Mesothelial cell of epicardium (in vitro differentiated cells): ENCODE data around the gene ZBTB5. TPM values are rescaled to one million over a fixed set of nuclear protein-coding genes. Genes with fewer than 3 reads are reported as not detected.
A peak's percentile ranks its signal among the peaks of the same experiment; 100 is the strongest.

Experiments
- DNase-seq, 2 experiments: peaks; one replicate each; pipeline ENCODE4 v3.0.0; 2021; ENCODE audit warnings: low spot score in 2 of 2; ENCODE audit not compliant: unreplicated experiment in 2 of 2
- H3K27ac Mint-ChIP-seq: 2 replicates; pipeline ENCODE4 v1.8.0; 2021; ENCODE audit warnings: mixed read lengths
- H3K27me3 Mint-ChIP-seq: 2 replicates; pipeline ENCODE4 v1.8.0; 2021; ENCODE audit warnings: low read depth, mixed read lengths
- H3K36me3 Mint-ChIP-seq: 2 replicates; pipeline ENCODE4 v1.8.0; 2021; ENCODE audit warnings: mixed read lengths
- H3K4me1 Mint-ChIP-seq: 2 replicates; pipeline ENCODE4 v1.8.0; 2021; ENCODE audit warnings: mixed read lengths
- H3K4me3 Mint-ChIP-seq: 2 replicates; pipeline ENCODE4 v1.8.0; 2021; ENCODE audit warnings: mild to moderate bottlenecking, moderate library complexity, mixed read lengths
- H3K9me3 Mint-ChIP-seq: 2 replicates; pipeline ENCODE4 v1.8.0; 2021; ENCODE audit warnings: mixed read lengths
- CTCF ChIP-seq: fragments of 200-600 bp; sonication (generic); IDR thresholded peaks from one replicate; pipeline ENCODE4 v1.5.0; 2021; ENCODE audit warnings: antibody characterized with exemption; ENCODE audit not compliant: unreplicated experiment
- total RNA-seq: library from RNA; stranded (reverse); gene quantifications from 3 replicates; pipeline ENCODE4 v1.2.1, GENCODE V29; 2021

The ZBTB5 gene
- total RNA-seq, 1 donor from 2014 or later: 34.2 TPM

GRCh38 chr9:37417857-37418618 lies 47.2 kb downstream of the ZBTB5 start:
- peaks cover 19% of the 10 kb centered on the region for H3K4me1 Mint-ChIP-seq
- no peak overlapping the region for H3K27ac Mint-ChIP-seq
- no peaks in the 10 kb centered on the region for H3K9me3 Mint-ChIP-seq
- DNase-seq: no peak
- H3K4me3 Mint-ChIP-seq: no peak overlapping the region
- TF ChIP-seq CTCF: no peak
- H3K27me3 Mint-ChIP-seq: no peaks in the 10 kb centered on the region
- H3K36me3 Mint-ChIP-seq: no peaks in the 10 kb centered on the region

- no peak for TF ChIP-seq CTCF
- Mint-ChIP-seq H3K27me3 (no peaks in the 10 kb centered on the region), H3K27ac (no peak overlapping the region), H3K9me3 (no peaks in the 10 kb centered on the region), H3K4me1 (peaks cover 23% of the 10 kb centered on the region), H3K4me3 (no peak overlapping the region), H3K36me3 (no peaks in the 10 kb centered on the region)
- DNase-seq: no peak
Observed at GRCh38 chr9:37417252-37417803, 47.9 kb downstream of the ZBTB5 start.

- Mint-ChIP-seq H3K27me3 (no peaks in the 10 kb centered on the region), H3K4me1 (peaks cover 19% of the 10 kb centered on the region), H3K27ac (peak overlapping the region; percentile 79), H3K4me3 (peak overlapping the region; percentile 40), H3K36me3 (no peaks in the 10 kb centered on the region), H3K9me3 (no peaks in the 10 kb centered on the region)
- peak in 1 of 2 experiments; percentile 80 for DNase-seq
- TF ChIP-seq CTCF: peak; percentile 95
Observed at GRCh38 chr9:37415011-37415719, 50.1 kb downstream of the ZBTB5 start.

- Mint-ChIP-seq H3K9me3 (no peaks in the 10 kb centered on the region), H3K27me3 (no peaks in the 10 kb centered on the region), H3K4me1 (peaks cover 19% of the 10 kb centered on the region), H3K36me3 (no peaks in the 10 kb centered on the region), H3K4me3 (no peak overlapping the region), H3K27ac (peak overlapping the region; percentile 79)
- TF ChIP-seq CTCF: no peak
- no peak for DNase-seq
Observed at GRCh38 chr9:37414503-37414943, 50.7 kb downstream of the ZBTB5 start.

- TF ChIP-seq CTCF: no peak
- Mint-ChIP-seq H3K9me3 (no peaks in the 10 kb centered on the region), H3K27me3 (no peaks in the 10 kb centered on the region), H3K27ac (peak overlapping the region; percentile 67), H3K4me1 (peaks cover 19% of the 10 kb centered on the region), H3K36me3 (no peaks in the 10 kb centered on the region), H3K4me3 (no peak overlapping the region)
- no peak for DNase-seq
Observed at GRCh38 chr9:37413311-37413710, 51.9 kb downstream of the ZBTB5 start.
